Prostate gland (tissue), 2 donors: ENCODE measurements around the gene NFATC1. TPM values are rescaled to one million over a fixed set of nuclear protein-coding genes. Genes with fewer than 3 reads are reported as not detected.
A peak's percentile ranks its signal among the peaks of the same experiment; 100 is the strongest.

Experiments
- DNase-seq: peaks from one replicate; pipeline ENCODE4 v3.0.0-alpha.2; 2019; ENCODE audit warnings: low spot score
- H3K27ac ChIP-seq, 2 donors: fragments of 200-600 bp; sonication (generic); 2 replicates each; pipeline ENCODE4 v1.5.1; 2017 to 2019
- H3K27me3 ChIP-seq: fragments of 200-600 bp; sonication (generic); replicated peaks from 2 replicates; pipeline ENCODE4 v1.5.1; 2019; ENCODE audit not compliant: insufficient read depth
- H3K36me3 ChIP-seq, 2 donors: fragments of 200-600 bp; sonication (generic); 1 replicate in 1 of 2; 2 replicates in 1 of 2; pipeline versions ENCODE4 v1.5.1 to v1.8.1; 2017 to 2019
- H3K4me1 ChIP-seq: fragments of 200-600 bp; sonication (generic); replicated peaks from 2 replicates; pipeline ENCODE4 v1.5.1; 2019
- H3K4me3 ChIP-seq, 2 donors: fragments of 200-600 bp; sonication (generic); 2 replicates each; pipeline ENCODE4 v1.5.1; 2017 to 2019
- H3K9me3 ChIP-seq: fragments of 200-600 bp; sonication (generic); 2 replicates; pipeline ENCODE4 v1.5.1; 2017
- CTCF ChIP-seq, 4 experiments: fragments of 200-600 bp in 2 of 4; fragments of 450-650 bp in 2 of 4; sonication (generic) in 2 of 4; IDR thresholded peaks; 1 replicate in 3 of 4; 2 replicates in 1 of 4; pipeline ENCODE4 v1.5.1; 2016 to 2019; ENCODE audit warnings: antibody characterized with exemption in 4 of 4, mild to moderate bottlenecking in 2 of 4, moderate library complexity in 2 of 4
- POLR2A ChIP-seq: fragments of 450-650 bp; IDR thresholded peaks from one replicate; pipeline ENCODE4 v1.6.1; 2016; ENCODE audit warnings: antibody characterized with exemption, mild to moderate bottlenecking
- POLR2AphosphoS5 ChIP-seq: sonication (generic); formaldehyde crosslinking; IDR thresholded peaks from one replicate; pipeline ENCODE4 v1.6.1; 2017; ENCODE audit warnings: antibody characterized with exemption
- WGBS: methylation state at CpG from one replicate; pipeline ENCODE4 v1.1.5; 2018; 5-methylcytosine and 5-hydroxymethylcytosine counted together
- intact Hi-C: fragments of 100-400 bp; cut with DNase I; formaldehyde crosslinking; loops from one replicate; pipeline ENCODE4 v1.14.2; 2022
- total RNA-seq, 2 donors: library from RNA; depleted of rRNA; stranded (reverse); fragments of >200 nt; gene quantifications; one replicate each; pipeline ENCODE4 v1.1.0, GENCODE V29; 2016

Gene NFATC1
- total RNA-seq, 2 donors from 2014 or later = 16.8 to 24.6 TPM

- peaks cover 6% of the 10 kb centered on the region for H3K4me1 ChIP-seq
- WGBS = 92% methylated on average over 15 of the region's 15 CpGs
- intact Hi-C loops = no loop called here
- no peaks in the 10 kb centered on the region for H3K9me3 ChIP-seq
- DNase-seq = no peak
- H3K4me3 ChIP-seq = no peak overlapping the region
- no peak for TF ChIP-seq POLR2AphosphoS5
- no peak for TF ChIP-seq POLR2A
- TF ChIP-seq CTCF (IDR thresholded peaks at IDR 0.05) = no peak
- no peak overlapping the region for H3K27ac ChIP-seq
- H3K27me3 ChIP-seq = no peaks in the 10 kb centered on the region
- no peaks in the 10 kb centered on the region for H3K36me3 ChIP-seq
Measured at GRCh38 chr18:79483971-79484491, 88.3 kb downstream of the NFATC1 start.

- no peak for TF ChIP-seq CTCF (IDR thresholded peaks at IDR 0.05)
- no peak for TF ChIP-seq POLR2AphosphoS5
- TF ChIP-seq POLR2A = no peak
- Histone ChIP-seq H3K27me3 (no peaks in the 10 kb centered on the region), H3K27ac (no peak overlapping the region), H3K4me1 (peaks cover 6% of the 10 kb centered on the region), H3K9me3 (no peaks in the 10 kb centered on the region), H3K4me3 (no peak overlapping the region), H3K36me3 (no peaks in the 10 kb centered on the region)
- intact Hi-C loops = no loop called here
- DNase-seq = no peak
- WGBS = 60% methylated on average over 49 of the region's 50 CpGs
Measured at GRCh38 chr18:79484661-79485621, 89.2 kb downstream of the NFATC1 start.

GRCh38 chr18:79485788-79486355, 90.1 kb downstream of the NFATC1 start:
- DNase-seq = no peak
- Histone ChIP-seq H3K27ac (no peak overlapping the region), H3K4me1 (peaks cover 6% of the 10 kb centered on the region), H3K36me3 (no peaks in the 10 kb centered on the region), H3K9me3 (no peaks in the 10 kb centered on the region), H3K4me3 (no peak overlapping the region), H3K27me3 (no peaks in the 10 kb centered on the region)
- intact Hi-C loops = no loop called here
- WGBS = 52% methylated on average over 16 of the region's 16 CpGs
- TF ChIP-seq POLR2AphosphoS5 (peak; percentile 52), CTCF (IDR thresholded peaks at IDR 0.05) (no peak)

- no peaks in the 10 kb centered on the region for H3K9me3 ChIP-seq
- H3K4me1 ChIP-seq = peaks cover 6% of the 10 kb centered on the region
- H3K27me3 ChIP-seq = no peaks in the 10 kb centered on the region
- WGBS = 83% methylated on average over 66 of the region's 69 CpGs
- no peak overlapping the region for H3K4me3 ChIP-seq
- no peak overlapping the region for H3K27ac ChIP-seq
- TF ChIP-seq CTCF (IDR thresholded peaks at IDR 0.05) (no peak), POLR2AphosphoS5 (no peak), POLR2A (no peak)
- no peak for DNase-seq
- intact Hi-C loops = no loop called here
- H3K36me3 ChIP-seq = no peaks in the 10 kb centered on the region
Measured at GRCh38 chr18:79486356-79487182, 90.8 kb downstream of the NFATC1 start.
